PC-9 (cell line): ENCODE data around the gene CKMT2. TPM values are rescaled to one million over a fixed set of nuclear protein-coding genes. Genes with fewer than 3 reads are reported as not detected.

Experiments
- BruUV-seq: library from RNA; stranded (reverse); fragments of 400-500 nt; replicated peaks from 2 replicates; lab custom pipeline; 2021; lab: Mats Ljungman, UMichigan
- CTCF ChIA-PET: fragments of 300-600 bp; sonication (Branson Sonifier 250); formaldehyde crosslinking; loops from one replicate; lab custom pipeline; 2022; ENCODE audit warnings: antibody characterized with exemption; lab: Charles Lee
- POLR2A ChIA-PET: fragments of 300-600 bp; sonication (Branson Sonifier 250); formaldehyde crosslinking; loops from one replicate; lab custom pipeline; 2022; ENCODE audit warnings: antibody characterized with exemption; ENCODE audit not compliant: unreplicated experiment; lab: Charles Lee
- DNase-seq, 2 experiments: peaks; one replicate each; pipeline versions ENCODE4 v3.0.0 to v3.0.0-alpha.2; 2015 to 2022; ENCODE audit warnings: mixed read lengths in 1 of 2
- H2AFZ ChIP-seq: fragments of 200-600 bp; sonication (generic); 2 replicates; pipeline ENCODE4 v1.8.1; 2017; ENCODE audit warnings: antibody characterized with exemption
- H3F3A ChIP-seq: fragments of 200-600 bp; sonication (generic); 2 replicates; pipeline ENCODE4 v1.8.1; 2017; ENCODE audit warnings: antibody characterized with exemption, mild to moderate bottlenecking, low read depth; ENCODE audit not compliant: insufficient read depth
- H3K27ac ChIP-seq: fragments of 200-600 bp; sonication (generic); 2 replicates; pipeline ENCODE4 v1.6.1; 2016; ENCODE audit warnings: mixed run types
- H3K27me3 ChIP-seq: fragments of 200-600 bp; sonication (generic); 2 replicates; pipeline ENCODE4 v1.6.1; 2016; ENCODE audit warnings: low read depth, mixed run types; ENCODE audit not compliant: insufficient read depth
- H3K36me3 ChIP-seq: fragments of 200-600 bp; sonication (generic); 2 replicates; pipeline ENCODE4 v1.6.1; 2016; ENCODE audit warnings: low read depth, mixed run types
- H3K4me1 ChIP-seq: fragments of 200-600 bp; sonication (generic); replicated peaks from 2 replicates; pipeline ENCODE4 v1.6.1; 2016; ENCODE audit warnings: mixed run types; ENCODE audit not compliant: insufficient read depth
- H3K4me2 ChIP-seq: fragments of 200-600 bp; sonication (generic); 2 replicates; pipeline ENCODE4 v1.6.1; 2017; ENCODE audit warnings: mixed run types
- H3K4me3 ChIP-seq: fragments of 200-600 bp; sonication (generic); 2 replicates; pipeline ENCODE4 v1.6.1; 2016; ENCODE audit warnings: mixed run types
- H3K79me2 ChIP-seq: fragments of 200-600 bp; sonication (generic); 2 replicates; pipeline ENCODE4 v1.6.1; 2017; ENCODE audit warnings: low read depth, mixed run types
- H3K9me2 ChIP-seq: fragments of 200-600 bp; sonication (generic); 2 replicates; pipeline ENCODE4 v1.8.1; 2017; ENCODE audit warnings: mild to moderate bottlenecking; ENCODE audit not compliant: insufficient read depth
- H3K9me3 ChIP-seq: fragments of 200-600 bp; sonication (generic); 2 replicates; pipeline ENCODE4 v1.8.1; 2016; ENCODE audit warnings: low read depth; ENCODE audit not compliant: insufficient read depth
- H4K20me1 ChIP-seq: fragments of 200-600 bp; sonication (generic); 2 replicates; pipeline ENCODE4 v1.8.1; 2017; ENCODE audit not compliant: insufficient read depth
- EZH2 ChIP-seq: fragments of 200-600 bp; sonication (generic); IDR thresholded peaks from 2 replicates; pipeline ENCODE4 v1.8.0; 2017; ENCODE audit warnings: antibody characterized with exemption, low read depth
- intact Hi-C: fragments of 100-400 bp; cut with micrococcal nuclease; formaldehyde crosslinking; loops from one replicate; pipeline ENCODE4 v1.10.0; 2022; ENCODE audit not compliant: unreplicated experiment
- total RNA-seq: library from RNA; stranded (reverse); gene quantifications from 2 replicates; pipeline ENCODE4 v1.2.3, GENCODE V29; 2021
- TF ChIP-seq, protein P1 (sequence below): fragments of 200-600 bp; sonication (generic); conservative IDR thresholded peaks from 2 replicates; pipeline ENCODE4 v1.6.1; 2017; ENCODE audit warnings: mixed run types, antibody characterized with exemption, mild to moderate bottlenecking, moderate library complexity

Gene CKMT2
- total RNA-seq, 1 experiment from 2014 or later: not detected

DNA sequence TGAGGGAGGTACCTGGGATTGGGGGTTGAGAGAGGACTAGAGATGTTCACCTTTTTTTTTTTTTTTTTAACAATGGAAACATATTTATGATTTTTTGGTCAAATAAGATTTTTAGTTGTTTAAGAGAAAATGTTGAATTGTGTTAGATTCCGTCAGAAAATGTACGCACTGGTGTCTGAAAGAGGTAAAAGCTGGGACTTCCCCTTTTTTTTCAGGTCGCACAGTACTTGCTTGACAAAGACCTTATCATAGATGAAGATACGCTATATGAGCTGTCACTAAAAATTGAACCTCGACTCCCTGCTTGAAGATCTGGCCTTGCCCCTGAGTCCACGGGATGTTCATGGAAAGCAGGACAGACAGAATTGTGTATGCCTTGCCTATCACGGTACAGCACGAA is 7.7 kb upstream of the CKMT2 start:
- CTCF ChIA-PET: no interaction called here
- no peak for TF ChIP-seq EZH2

DNA sequence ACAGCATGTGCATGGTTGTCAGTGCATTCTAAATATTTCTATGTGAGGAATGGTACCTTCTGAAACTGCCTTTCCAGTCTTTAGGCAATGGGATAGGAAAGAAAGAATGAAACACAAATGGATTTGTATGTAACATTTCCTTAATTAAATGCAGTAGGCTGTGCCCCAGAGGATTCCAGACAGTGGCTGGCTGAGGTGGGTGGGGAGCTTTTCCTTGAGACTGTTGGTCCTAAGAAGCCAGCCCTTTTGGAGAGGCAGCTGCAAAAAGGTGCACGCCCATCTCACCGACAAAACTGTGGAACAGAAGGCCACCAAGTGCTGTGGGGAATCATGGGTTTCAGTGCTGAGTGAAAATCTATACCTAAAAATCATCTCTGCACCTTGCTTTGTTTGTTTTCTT is 6.8 kb upstream of the CKMT2 start:
- no peaks in the 10 kb centered on the region for H3K4me1 ChIP-seq
- H3K4me3 ChIP-seq: no peak overlapping the region
- H3K9me3 ChIP-seq: no peaks in the 10 kb centered on the region
- H3K4me2 ChIP-seq: no peak overlapping the region
- no peak for DNase-seq
- ChIA-PET POLR2A (no interaction called here), CTCF (no interaction called here)
- no peaks in the 10 kb centered on the region for H3K27me3 ChIP-seq
- no peak overlapping the region for H2AFZ ChIP-seq
- H3K36me3 ChIP-seq: no peaks in the 10 kb centered on the region
- no peaks in the 10 kb centered on the region for H4K20me1 ChIP-seq
- TF ChIP-seq, protein P1, sequence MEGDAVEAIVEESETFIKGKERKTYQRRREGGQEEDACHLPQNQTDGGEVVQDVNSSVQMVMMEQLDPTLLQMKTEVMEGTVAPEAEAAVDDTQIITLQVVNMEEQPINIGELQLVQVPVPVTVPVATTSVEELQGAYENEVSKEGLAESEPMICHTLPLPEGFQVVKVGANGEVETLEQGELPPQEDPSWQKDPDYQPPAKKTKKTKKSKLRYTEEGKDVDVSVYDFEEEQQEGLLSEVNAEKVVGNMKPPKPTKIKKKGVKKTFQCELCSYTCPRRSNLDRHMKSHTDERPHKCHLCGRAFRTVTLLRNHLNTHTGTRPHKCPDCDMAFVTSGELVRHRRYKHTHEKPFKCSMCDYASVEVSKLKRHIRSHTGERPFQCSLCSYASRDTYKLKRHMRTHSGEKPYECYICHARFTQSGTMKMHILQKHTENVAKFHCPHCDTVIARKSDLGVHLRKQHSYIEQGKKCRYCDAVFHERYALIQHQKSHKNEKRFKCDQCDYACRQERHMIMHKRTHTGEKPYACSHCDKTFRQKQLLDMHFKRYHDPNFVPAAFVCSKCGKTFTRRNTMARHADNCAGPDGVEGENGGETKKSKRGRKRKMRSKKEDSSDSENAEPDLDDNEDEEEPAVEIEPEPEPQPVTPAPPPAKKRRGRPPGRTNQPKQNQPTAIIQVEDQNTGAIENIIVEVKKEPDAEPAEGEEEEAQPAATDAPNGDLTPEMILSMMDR: no peak
- no peak for TF ChIP-seq EZH2
- no peaks in the 10 kb centered on the region for H3K79me2 ChIP-seq
- intact Hi-C loops: no loop called here
- BruUV-seq: no TSS peak
- no peaks in the 10 kb centered on the region for H3K9me2 ChIP-seq
- H3K27ac ChIP-seq: no peak overlapping the region
- no peaks in the 10 kb centered on the region for H3F3A ChIP-seq

More for the DNA sequence above, 7.7 kb upstream of the CKMT2 start:
- Histone ChIP-seq H3K27me3 (no peaks in the 10 kb centered on the region), H3F3A (no peaks in the 10 kb centered on the region), H3K9me3 (no peaks in the 10 kb centered on the region), H4K20me1 (no peaks in the 10 kb centered on the region), H3K4me3 (no peak overlapping the region), H3K4me1 (no peaks in the 10 kb centered on the region), H3K4me2 (no peak overlapping the region), H2AFZ (no peak overlapping the region), H3K27ac (no peak overlapping the region), H3K9me2 (no peaks in the 10 kb centered on the region), H3K36me3 (no peaks in the 10 kb centered on the region), H3K79me2 (no peaks in the 10 kb centered on the region)
- no peak for DNase-seq
- BruUV-seq: no TSS peak
- POLR2A ChIA-PET: no interaction called here
- intact Hi-C loops: no loop called here

DNA sequence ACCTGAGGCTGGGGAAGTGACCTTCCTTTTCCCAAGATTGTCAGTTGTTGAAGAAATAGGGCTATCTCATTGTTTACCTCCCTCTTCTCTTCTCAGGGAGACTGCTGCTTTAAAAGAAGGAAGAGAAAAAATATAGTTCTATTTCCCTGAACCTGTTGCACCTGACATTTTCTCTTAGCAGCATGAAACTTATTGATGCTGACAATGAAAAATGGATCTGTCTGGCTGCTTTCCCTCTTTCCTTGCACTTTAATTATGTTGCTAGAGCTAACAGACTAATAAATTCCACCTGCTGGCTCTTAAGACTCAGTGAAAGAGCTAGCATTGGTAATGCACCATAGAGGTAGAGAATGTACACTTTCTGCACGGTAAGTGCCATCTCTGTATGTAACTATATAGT is 6.2 kb upstream of the CKMT2 start:
- Histone ChIP-seq H3K27me3 (no peaks in the 10 kb centered on the region), H2AFZ (no peak overlapping the region), H3K4me3 (no peak overlapping the region), H3K79me2 (no peaks in the 10 kb centered on the region), H3K9me3 (no peaks in the 10 kb centered on the region), H3K4me2 (no peak overlapping the region), H3F3A (no peaks in the 10 kb centered on the region), H3K27ac (no peak overlapping the region), H4K20me1 (no peaks in the 10 kb centered on the region), H3K9me2 (no peaks in the 10 kb centered on the region), H3K36me3 (no peaks in the 10 kb centered on the region), H3K4me1 (no peaks in the 10 kb centered on the region)
- POLR2A ChIA-PET: no interaction called here
- CTCF ChIA-PET: no interaction called here
- intact Hi-C loops: no loop called here
- BruUV-seq: no TSS peak
- no peak for TF ChIP-seq EZH2
- TF ChIP-seq, protein P1: no peak
- DNase-seq: no peak

DNA sequence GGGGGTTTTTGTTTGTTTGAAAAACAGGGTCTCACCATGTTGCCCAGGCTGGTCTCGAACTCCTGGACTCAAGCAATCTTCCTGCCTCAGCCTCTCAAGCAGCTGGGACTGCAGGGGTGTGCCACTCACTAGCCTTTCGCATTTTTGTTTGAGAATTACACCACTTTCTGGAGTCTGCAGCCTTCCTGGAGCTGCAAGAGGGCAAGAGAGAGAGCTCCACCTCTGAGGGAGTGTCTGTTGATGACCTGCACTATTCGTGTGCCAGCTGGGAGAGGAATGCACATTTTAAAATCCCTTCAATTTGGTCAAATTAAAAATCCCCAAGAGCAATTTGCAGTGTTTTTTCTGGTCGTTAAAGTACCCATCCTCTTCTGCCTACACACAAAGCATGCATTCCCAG is 5.0 kb upstream of the CKMT2 start:
- POLR2A ChIA-PET: no interaction called here
- no peaks in the 10 kb centered on the region for H3K9me2 ChIP-seq
- no peak for DNase-seq
- TF ChIP-seq, protein P1: no peak
- TF ChIP-seq EZH2: no peak
- H3K4me1 ChIP-seq: no peaks in the 10 kb centered on the region
- H3K4me2 ChIP-seq: no peak overlapping the region
- H3K27ac ChIP-seq: no peak overlapping the region
- no peaks in the 10 kb centered on the region for H3K27me3 ChIP-seq
- intact Hi-C loops: no loop called here
- CTCF ChIA-PET: no interaction called here
- no peaks in the 10 kb centered on the region for H4K20me1 ChIP-seq
- H3K79me2 ChIP-seq: no peaks in the 10 kb centered on the region
- no peak overlapping the region for H2AFZ ChIP-seq
- no peaks in the 10 kb centered on the region for H3K9me3 ChIP-seq
- H3F3A ChIP-seq: no peaks in the 10 kb centered on the region
- BruUV-seq: no TSS peak
- H3K36me3 ChIP-seq: no peaks in the 10 kb centered on the region
- H3K4me3 ChIP-seq: no peak overlapping the region
